NCI-H446 treated with DMSO at 0.1 percent for 48 hours (cell line): Measurements from ENCODE around the gene GASK1A.

Experiments used
- DNase-seq: peaks from one replicate; lab custom pipeline; 2025; lab: John Stamatoyannopoulos, UW

Gene GASK1A

DNA sequence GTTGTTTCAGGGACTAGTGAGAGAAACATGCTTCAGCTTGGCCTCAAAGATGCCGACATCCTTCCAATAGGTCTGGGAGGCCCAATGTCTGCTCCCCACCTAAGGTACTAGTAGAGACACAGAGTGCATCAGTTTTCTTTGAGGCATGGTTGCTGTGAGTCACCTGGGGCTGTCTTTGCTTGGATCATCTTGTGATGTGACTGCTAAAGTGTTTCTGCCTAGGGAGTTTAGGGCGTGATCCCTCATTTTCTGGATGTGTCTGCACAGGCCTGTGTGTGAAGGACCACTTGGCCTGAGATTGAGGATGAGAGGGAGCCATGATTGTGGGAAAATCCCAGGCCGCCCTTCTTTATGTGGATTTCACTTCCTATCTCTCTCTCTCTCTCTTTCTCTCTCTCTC, 4.8 kb downstream of the GASK1A start:
- no peak for DNase-seq

DNA sequence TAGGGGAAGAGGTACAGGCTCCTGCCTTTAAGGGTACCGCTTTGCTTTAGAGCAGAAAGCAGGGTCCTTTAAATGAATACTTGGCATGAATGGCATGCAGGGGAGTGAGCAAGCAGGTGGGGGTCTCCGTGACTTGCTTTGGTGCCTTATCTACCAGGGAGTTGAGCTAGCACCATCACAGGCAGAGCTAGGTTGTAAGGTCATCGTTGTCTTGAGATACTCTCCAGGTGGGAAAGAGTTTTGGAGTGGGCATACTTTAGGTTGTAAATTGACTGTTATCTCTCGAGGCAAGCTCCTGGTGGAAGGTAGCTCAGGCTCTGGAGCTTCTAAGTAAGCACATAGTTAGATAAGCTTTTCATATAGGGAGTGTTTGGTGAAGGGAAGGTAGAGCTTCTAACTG, 5.6 kb downstream of the GASK1A start:
- DNase-seq = no peak

DNA sequence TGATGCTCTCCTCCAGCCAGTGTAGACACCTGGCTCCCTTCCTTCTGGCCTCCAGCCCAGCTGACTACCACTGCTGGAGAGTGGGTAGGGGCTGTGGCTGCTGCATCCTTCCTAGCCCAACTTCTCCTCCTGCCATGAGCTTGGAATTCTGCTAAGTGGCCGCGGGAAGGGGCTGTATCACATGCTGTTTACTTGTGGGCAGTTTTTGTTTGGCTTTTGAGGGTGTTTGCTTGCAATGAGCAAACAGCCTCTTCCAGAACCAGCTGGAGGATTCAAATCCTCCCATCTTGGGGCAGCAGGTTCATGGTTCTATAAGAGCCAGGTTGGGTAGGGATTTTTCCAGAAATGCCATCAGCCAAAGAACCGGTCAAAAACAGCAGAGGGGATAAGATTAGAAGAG, 9.0 kb downstream of the GASK1A start:
- no peak for DNase-seq

DNA sequence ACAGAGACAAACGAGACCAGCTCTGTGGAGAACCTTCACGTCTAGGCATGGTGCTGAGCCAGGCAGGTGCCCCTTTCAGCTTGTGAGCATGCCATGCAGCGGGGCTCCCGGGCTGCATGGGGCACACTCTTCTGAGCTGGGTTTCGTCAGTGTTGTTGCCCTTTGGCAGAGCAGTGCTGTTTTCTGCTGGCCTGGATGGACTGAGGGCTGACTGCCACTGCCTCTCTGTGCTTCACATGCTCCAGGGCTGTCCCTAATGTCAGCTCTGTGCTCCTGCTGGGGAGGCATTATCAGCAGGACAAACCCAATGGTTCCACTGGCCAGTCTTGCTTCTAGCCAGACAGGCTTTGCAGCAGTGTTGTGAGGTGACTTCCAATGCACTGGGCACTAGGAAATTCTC, 9.5 kb downstream of the GASK1A start:
- no peak for DNase-seq

DNA sequence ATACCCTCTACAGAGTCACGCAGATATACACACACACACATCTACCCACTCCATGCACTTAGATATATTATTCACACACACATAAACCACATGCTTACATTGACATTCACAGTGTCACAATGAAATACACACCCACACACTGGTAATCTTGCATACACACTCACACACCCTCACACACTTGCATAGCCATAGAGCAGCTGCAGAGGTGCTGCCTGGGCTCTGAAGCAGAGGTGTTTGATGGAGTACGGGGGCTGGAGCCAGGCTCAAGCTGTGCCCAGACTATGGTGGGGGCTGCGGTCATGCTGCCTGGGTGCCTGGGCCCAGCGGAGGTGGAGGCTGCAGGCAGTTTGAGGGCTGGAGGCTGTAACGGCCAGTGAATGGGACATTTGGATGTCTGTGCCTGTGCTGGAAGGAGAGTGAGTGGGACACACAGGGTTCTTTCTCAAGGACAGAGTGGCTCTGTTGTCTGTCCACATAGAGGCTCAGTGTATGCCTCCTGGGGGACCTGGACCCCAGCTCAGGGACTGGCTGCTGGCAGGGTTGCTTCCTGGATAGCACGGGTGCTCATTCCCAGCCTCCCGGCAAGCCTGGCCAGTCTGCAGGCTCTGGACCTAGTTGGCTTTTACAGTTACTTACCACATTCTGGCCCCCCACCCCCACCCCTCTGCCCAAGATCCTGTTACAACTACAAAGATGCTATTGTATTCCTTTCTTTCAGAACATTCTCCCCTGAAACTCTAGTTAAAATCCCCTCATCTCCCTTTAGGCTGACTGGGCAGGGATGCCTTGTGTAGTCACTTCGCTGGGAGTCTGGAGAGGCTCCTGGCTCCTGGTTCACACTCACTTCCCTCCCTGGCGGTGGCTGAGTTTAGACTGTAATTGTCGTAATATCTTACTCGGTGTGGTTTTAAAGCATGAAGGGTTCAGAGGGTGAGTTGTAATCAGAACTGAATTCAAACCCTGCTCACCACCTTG, 12.5 kb downstream of the GASK1A start:
- DNase-seq = no peak

DNA sequence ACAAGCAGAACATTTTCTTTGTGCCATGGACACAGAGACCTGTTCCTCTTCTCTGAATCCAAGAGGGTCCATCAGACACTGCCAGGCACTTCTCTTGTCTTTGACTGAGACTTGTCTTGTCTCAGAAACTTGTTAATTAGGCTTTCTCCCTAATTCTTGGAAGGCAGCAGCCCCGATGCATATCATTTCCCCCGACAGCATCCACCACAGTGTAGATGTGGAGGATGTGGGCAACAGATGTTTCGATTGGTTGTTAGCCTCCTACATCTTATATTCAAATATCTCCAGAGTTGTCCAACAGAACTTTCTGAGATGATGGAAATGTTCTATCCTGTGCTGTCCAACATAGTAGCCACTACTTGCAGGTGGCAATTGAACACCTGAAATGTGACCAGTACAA, 15.5 kb downstream of the GASK1A start:
- no peak for DNase-seq

DNA sequence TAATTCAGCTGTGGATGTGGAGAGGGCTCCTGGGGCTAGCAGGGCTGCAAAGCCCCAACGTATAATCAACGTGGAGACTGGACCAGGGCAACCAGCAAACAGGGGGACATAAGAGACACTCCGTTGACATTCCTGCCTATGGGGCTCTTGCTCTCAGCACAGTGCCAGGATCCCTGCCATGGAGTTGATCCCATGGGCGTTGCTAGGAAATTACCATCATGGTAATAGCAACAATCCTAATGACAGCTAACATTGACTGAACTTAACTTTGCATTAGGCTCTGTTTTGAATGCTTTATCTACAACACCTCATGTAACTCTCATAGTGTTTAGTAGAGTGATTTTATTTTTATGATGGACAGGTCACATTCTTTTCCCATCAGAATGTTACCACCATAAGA, 16.9 kb downstream of the GASK1A start:
- DNase-seq = no peak

DNA sequence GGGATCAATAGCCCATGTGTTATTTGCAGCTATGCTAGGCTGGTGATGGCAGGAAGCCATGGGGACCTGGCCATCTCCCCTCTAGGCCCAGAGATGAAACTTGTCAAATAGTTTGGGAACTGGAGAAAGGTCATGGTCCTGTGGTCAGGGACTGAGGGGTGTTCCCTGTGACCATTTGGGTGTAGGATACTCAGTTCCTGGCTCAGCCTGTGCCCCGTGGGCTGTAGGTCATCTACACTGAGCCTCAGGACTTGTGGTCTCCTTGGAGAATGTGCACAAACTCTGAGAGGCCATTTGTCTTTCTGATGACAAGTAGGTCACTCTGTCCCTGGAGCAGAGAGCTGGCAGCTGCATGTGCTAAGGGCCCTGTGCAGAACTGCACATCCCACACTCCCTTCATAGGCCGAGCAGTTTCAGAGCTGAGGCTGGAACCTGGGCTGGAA, 17.5 kb downstream of the GASK1A start:
- DNase-seq = no peak

DNA sequence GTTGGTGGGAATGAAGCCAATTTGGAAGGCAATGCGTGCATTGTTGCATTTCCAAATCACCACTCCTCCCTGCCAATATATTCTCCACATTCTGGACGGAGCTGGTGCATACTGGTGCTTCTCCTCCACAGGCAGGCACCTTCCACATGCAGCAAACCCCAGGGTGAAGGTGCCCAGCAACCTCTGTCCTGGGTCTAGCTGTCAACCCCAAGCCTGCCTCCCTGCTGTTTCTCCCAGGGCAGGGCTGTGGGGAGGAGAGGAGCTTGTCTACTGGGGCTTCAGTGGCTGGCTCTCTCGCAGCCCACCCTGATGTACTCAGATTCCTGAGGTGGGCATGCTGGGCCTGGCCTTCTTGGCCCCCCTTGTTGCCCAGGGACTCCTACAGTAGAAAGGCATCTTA, 20.1 kb downstream of the GASK1A start:
- DNase-seq = no peak

DNA sequence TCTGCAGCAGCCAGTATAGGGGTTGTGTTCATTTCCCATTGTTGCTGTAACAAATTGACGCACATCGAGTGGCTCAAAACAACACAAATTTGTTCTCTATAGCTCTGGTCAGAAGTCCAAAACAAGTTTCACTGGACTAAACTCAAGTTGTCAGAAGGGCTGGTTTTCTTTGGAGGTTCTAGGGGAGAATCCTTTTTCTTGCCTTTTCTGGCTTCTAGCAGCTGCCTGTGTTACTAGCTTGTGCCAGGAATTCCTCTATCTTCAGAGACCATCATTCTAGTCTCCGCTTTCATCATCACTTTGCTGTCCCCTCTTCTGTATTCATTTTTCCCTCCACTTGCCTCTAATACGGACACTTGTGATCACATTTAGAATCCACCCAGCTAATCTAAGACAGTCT, 20.5 kb downstream of the GASK1A start:
- DNase-seq = no peak

DNA sequence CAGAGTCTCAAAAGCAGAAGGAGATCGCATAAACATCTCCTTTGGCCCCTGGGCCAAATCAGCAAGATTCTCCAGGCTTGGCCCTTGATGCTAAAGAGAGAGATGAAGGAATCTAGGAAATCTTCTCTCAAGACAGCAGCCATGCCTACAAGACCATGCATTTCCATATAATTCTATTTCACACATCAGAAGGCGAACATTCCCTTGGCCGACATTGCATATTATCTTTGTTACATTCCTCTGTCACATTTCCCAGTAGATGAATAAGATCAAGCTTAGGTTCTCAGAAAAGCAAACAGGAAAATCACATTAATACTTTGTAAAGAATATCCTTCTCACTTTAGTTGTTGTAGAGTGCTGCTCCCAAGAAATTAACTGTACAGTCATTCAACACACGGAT, 21.3 kb downstream of the GASK1A start:
- no peak for DNase-seq

DNA sequence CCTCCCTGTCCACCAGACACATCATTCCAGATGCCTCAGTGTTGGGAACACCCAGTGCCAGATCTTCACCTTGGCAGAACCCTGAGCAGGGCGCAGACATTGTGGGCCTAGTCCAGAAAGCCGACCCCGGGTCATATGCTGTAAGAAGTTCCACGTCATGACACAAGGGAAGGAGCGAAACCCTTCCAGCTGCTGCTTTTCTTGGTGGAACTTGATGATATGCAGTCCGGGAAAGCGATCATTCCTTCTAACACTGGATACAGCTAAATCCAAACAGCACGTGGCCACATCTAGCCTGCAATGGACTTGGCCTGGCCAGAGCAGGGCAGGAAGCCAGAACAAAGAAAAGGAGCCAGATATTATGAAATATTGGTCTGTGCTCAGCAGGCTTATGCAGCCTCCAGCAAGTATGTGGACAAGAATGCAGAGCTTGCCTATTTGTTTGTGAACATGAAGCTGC, 22.0 kb downstream of the GASK1A start:
- no peak for DNase-seq

DNA sequence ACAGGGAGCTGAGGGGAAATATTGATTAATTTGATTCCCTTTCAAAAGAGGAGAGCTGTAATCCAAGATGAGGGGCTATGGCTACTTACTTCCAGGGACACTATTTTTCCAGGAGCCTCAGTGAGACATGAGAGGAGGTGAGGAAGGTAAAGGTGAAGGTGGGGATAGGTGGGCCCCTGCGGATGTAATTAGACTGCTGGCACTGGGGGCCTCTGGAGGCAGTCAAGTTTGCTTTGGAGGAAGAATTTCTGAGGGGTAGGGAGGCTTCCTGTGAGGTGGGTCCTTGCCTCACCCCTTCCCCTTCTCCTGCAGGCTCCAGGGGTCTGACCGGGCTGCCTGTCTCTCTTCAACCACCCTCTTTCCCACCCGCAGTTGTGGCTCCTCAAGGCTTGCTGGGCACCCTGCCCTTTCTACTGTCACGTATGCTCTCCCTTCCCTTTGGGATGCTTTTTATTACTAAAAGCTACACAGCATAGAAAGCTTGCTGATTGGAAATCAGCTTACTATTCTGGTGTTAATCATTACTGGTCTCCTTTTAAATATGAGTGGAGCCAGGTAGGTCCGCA, 22.5 kb downstream of the GASK1A start:
- no peak for DNase-seq

DNA sequence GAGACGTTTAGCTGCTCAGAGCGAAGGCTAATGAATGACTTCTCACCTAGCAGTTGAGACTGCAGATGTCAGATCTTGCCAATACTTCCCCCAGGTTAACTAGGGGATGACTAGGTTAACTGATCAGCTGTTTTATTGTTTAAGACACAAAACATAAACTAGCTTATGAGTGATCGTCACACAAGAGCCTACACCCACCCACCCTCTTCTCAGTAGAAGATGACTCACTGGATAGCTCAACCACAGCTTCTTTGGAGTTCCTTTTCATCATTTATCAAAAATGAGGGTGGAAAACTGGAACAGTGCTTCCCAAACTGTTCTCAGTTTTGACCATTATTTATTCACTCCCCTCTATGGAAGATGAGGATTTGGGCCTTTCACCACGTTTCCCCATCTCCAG, 25.2 kb downstream of the GASK1A start:
- DNase-seq = no peak

DNA sequence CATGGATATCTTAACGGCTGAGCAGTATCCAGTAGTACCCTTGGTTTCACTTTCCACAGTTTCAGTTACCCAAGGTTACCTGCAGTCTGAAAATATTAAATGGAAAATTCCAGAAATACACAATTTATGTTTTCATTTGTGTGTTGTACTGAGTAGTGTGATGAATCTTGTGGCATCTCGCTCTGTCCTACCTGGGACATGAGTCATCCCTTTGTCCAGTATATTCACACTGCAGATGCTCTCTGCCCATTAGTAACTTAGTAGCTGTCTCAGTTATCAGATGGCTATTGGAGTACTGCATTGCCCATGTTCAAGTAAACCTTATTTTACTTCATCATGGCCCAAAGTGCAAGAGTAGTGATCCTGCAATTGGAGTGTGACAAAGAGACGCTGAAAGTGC, 26.1 kb downstream of the GASK1A start:
- no peak for DNase-seq

DNA sequence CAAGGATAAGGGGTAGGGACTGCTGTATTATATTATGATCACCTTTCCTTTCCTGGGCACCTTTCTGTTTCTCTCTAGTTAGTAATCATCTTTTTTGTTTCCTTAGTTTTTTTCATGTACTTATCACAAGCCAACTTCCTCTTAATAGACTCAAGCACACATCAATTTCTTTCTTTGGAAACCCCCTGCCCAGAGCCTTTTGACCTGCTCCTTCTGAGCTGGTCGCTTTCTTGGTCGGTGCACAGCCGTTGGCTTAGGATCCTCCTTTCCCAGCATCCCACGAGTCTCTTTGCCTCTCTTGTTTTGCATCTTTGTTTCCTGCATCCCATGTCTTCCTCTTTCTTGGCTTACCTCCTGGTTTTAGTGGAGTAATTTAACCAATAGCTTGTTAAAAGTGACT, 26.9 kb downstream of the GASK1A start:
- no peak for DNase-seq

DNA sequence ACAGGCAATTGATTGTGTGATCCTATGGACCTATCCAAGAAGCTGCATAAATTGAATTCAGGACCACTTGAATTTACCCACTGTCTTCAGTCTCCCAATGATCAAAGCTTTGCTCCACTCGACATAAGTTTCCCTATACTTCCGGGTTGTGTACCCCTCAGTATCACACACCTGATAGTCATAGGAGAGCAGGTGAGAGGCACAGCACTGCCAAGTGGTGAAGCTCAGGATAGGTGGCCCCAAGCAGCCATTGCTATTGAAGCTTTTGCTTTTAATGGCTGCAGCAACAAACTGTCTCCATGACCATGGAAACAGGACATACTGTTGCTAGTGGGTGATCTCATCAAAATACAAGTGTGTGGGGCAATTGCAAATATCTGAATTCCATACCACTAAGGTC, 27.7 kb downstream of the GASK1A start:
- no peak for DNase-seq

DNA sequence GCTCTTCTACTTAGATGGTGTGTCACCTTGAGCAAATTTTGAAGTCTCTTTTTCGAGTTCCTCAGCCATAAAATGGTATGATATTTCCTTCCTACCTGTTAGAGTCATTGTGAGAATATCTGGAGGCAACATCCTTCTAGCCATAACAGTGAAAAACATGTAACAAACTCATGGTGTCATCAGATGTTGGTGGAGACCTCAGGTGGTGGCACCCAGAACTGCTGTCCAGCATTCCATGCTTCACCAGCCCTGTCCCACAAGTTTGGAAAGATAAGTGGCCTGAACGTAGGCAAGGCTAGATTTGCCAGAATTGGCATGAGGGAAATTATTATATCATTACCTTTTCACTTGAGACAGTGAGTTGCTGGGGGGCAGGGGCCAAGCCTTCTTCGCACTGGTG, 30.4 kb downstream of the GASK1A start:
- DNase-seq = no peak

DNA sequence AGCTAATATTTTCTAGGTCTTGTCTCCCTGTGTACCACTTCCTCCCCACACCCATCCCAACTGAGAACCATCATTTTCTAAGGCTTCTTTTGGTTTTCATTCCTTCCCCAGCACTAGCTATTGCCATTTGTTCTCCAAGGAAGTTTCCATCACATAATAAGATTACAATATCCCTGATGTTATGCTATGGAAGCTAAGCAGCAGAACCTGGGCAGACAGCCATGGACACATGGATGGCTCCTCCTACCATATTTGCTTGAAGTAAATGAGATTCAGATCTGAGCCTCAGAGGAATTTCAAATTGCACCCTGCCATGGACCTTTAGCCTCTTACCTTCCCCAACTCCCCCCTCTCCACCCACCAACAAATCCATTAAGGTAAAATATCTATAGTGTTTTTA, 31.5 kb downstream of the GASK1A start:
- no peak for DNase-seq

DNA sequence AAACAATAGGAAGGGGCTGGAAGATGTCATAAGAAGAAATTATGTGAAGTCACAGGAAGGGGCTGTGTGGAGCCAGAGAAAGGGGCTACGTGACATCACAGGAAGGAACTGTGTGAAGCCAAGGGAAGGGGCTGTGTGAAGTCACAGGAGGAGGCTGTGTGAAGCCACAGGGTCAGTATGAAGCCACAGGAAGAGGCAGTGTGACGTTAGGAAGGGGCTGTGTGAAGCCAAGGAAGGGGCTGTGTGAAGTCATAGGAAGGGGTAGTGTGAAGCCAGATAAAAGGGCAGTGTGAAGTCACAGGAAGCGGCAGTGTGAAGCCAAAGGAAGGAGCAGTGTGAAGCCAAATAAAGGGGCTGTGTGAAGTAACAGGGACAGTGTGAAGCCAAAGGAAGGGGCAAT, 32.5 kb downstream of the GASK1A start:
- DNase-seq = no peak

DNA sequence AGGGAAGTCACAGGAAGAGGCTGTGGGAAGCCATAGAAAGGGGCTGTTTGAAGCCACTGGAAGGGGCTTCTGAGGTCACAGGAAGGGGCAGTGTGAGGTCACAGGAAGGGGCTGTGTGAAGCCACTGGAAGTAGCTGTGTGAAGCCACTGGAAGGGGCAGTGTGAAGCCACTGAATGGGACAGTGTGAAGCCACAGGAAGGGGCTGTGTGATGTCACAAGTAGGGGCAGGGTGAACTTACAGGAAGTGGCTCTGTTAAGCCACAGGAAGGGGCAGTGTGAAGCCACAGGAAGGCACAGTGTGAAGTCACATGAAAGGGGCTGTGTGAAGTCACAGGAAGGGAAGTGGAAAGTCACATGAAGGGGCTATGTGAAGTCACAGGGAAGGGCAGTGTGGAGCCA, 33.1 kb downstream of the GASK1A start:
- DNase-seq = no peak

DNA sequence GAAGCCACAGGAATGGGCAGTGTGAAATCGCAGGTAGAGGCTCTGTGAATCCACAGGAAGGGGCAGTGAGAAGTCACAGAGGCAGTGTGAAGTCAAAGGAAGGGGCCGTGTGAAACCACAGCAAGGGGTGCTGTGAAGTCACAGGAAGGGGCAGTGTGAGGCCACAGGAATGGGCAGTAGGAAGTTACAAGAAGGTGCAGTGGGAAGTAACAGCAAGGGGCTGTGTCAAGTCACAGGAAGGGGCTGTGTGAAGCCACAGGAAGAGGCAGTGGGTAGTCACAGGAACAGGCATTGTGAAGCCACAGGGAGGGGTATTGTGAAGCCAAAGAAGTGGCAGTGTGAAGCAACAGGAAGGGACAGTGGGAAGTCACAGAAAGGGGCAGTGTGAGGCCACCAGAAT, 34.1 kb downstream of the GASK1A start:
- DNase-seq = no peak

DNA sequence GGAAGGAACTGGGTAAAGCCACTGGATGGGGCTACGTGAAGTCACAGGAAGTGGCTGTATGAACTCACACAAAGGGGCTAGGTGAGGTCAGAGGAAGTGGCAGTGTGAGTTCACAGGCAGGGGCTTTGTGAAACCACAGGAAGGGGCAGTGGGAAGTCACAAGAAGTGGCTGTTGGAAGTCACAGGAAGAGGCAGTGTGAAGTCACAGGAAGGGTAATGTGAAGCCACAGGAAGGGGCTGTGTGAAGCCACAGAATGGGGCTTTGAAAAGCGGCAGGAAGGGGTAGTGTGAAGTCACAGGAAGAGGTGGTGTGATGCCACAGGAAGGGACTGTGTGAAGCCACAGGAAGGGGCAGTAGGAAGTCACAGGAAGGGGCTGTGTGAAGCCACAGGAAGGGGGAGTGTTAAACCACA, 34.6 kb downstream of the GASK1A start:
- DNase-seq = no peak

DNA sequence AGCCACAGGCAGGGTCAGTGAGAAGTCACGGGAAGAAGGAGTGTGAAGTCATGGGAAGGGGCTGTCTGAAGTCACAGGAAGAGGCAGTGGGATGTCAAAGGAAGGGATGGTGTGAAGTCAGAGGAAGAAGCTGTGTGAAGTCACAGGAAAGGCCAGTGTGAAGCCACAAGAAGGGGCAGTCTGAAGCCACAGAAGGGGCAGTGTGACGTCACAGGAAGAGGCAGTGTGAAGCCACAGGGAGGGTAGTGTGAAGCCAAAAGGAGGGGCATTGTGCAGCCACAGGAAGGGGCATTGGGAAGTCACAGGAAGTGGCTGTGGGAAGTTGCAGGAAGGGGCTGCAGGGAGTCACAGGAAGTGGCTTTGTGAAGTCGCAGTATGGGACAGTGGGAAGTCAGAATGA, 35.1 kb downstream of the GASK1A start:
- DNase-seq = no peak
